Heart right ventricle (tissue), 16 donors: ENCODE measurements around the gene TTBK1. TPM values are rescaled to one million over a fixed set of nuclear protein-coding genes. Genes with fewer than 3 reads are reported as not detected.

Experiments used
- ATAC-seq, 8 donors: fragments of 200-7000 bp; cut with Tn5 transposase; one replicate each; pipeline ENCODE4 v1.9.1; 2020; ENCODE audit warnings: mild to moderate bottlenecking in 8 of 8, moderate library complexity in 8 of 8, moderate number of reproducible peaks in 1 of 8
- DNase-seq, 2 donors: peaks; one replicate each; pipeline ENCODE4 v3.0.0-alpha.2; 2020
- H3K27ac ChIP-seq, 10 donors: fragments of 200-600 bp; sonication (generic) in 2 of 10; one replicate each; pipeline versions ENCODE4 v1.5.0 to v1.8.0; 2020 to 2022; ENCODE audit warnings: mild to moderate bottlenecking in 3 of 10
- H3K27me3 ChIP-seq, 7 donors: fragments of 200-600 bp; one replicate each; pipeline ENCODE4 v1.8.0; 2021 to 2022; ENCODE audit warnings: mild to moderate bottlenecking in 2 of 7
- H3K36me3 ChIP-seq, 9 donors: fragments of 200-600 bp; sonication (generic) in 1 of 9; one replicate each; pipeline versions ENCODE4 v1.5.0 to v1.8.0; 2020 to 2022; ENCODE audit warnings: mild to moderate bottlenecking in 2 of 9
- H3K4me1 ChIP-seq, 9 donors: fragments of 200-600 bp; sonication (generic) in 1 of 9; one replicate each; pipeline versions ENCODE4 v1.5.0 to v1.8.0; 2020 to 2022; ENCODE audit warnings: mild to moderate bottlenecking in 4 of 9
- H3K4me3 ChIP-seq, 10 donors: fragments of 200-600 bp; sonication (generic) in 2 of 10; one replicate each; pipeline versions ENCODE4 v1.5.0 to v1.8.0; 2020 to 2022; ENCODE audit warnings: mild to moderate bottlenecking in 7 of 10, moderate library complexity in 2 of 10
- H3K9me3 ChIP-seq, 11 donors: fragments of 200-600 bp in 10 of 11; sonication (generic) in 2 of 11; one replicate each; pipeline versions ENCODE4 v1.5.0 to v1.8.0; 2013 to 2022; ENCODE audit warnings: mild to moderate bottlenecking in 2 of 11, control low read depth in 1 of 11, moderate library complexity in 1 of 11
- CTCF ChIP-seq, 9 donors: fragments of 200-600 bp; sonication (generic) in 2 of 9; IDR thresholded peaks; one replicate each; pipeline versions ENCODE4 v1.5.0 to v1.8.0; 2021 to 2022; ENCODE audit warnings: antibody characterized with exemption in 9 of 9, mild to moderate bottlenecking in 5 of 9, moderate library complexity in 1 of 9
- WGBS, 2 donors: extraction: QIAGEN DNeasy Blood & Tissue Kit; methylation state at CpG; one replicate each; pipeline ENCODE4 v1.1.7; 2013; ENCODE audit warnings: inconsistent platforms in 1 of 2; 5-methylcytosine and 5-hydroxymethylcytosine counted together
- intact Hi-C, 10 donors: fragments of 100-400 bp; cut with DNase I; formaldehyde crosslinking; loops; one replicate each; pipeline versions ENCODE4 v1.11.1 to v1.14.2; 2022
- polyA plus RNA-seq, 2 donors: library from polyadenylated mRNA; stranded (reverse); fragments of 200-250 nt; gene quantifications; one replicate each; pipeline ENCODE4 v1.2.3, GENCODE V29; 2013
- total RNA-seq, 10 donors: library from RNA; stranded (reverse); fragmentation: NEBNext Ultra II Directional in 3 of 10; extraction: Animal tissue kit (Norgen Biotek cat#: 25700) in 3 of 10; gene quantifications; one replicate each; pipeline versions ENCODE4 v1.2.1 to v1.2.4, GENCODE V29; 2021 to 2023
- donor health status: Arrhythmogenic right ventricular cardiomyopathy.
- donor health status: ischemic (EF 13 %, LVEDD 7.1; RV severe dilation, severe dysfunction).
- donor health status: healthy with polysubstance abuse.
- donor health status: DM: no; HTN: yes; CAD: no.
- donor health status: DM: no; HTN: no; CAD: no.
- donor health status: ischemic (EF 25% LVEDD 6.9; RV normal size, moderate dysfunction).
- donor health status: ischemic (EF 25% LVEDD 5.7; RV mildly dilated, moderate dysfunction).
- donor health status: healthy.
- donor health status: DM: yes; HTN: yes; CAD: no.
- donor health status: Ischemic cardiomyopathy.
- donor health status: ischemic (EF 35%, LVEDD 5.7; RV mildly dilated, moderate dysfunction).
- donor health status: nonischemic (EF 11% LVEDD 7.7; RV severe dilation, severe dysfunction).
- donor health status: DM: yes; HTN: yes; CAD: no.
- donor health status: PGD.
- donor health status: ischemic (EF 29% LVEDD 5.4; RV normal size, mild dysfunction).
- donor health status: nonischemic (EF 23%, LVEDD 6.1; RV moderate dilation, normal function).

TTBK1 gene
- total and polyA plus RNA-seq, 12 donors = 0.04 to 0.69 (median 0.29) TPM

GRCh38 chr6:43267619-43268354 lies 24.5 kb downstream of the TTBK1 start:
- H3K27ac ChIP-seq = peak overlapping the region in 9 of 10 donors; percentile 62 to 84 (median 73)
- DNase-seq (no peak), ATAC-seq (peak in 7 of 8 donors; percentile 2 to 50 (median 39))
- intact Hi-C loops = loop anchor here in 8 of 10 donors (2.0 to 10.0 kb wide), 7 partner anchors 61 to 247 kb away; partner anchors contain the start of genes LRRC73 (in 1 of the 8), POLR1C (in 1 of the 8) and YIPF3 (in 1 of the 8)
- no peaks in the 10 kb centered on the region for H3K9me3 ChIP-seq
- peaks cover 0 to 35% (median 9%) of the 10 kb centered on the region in 7 donors for H3K27me3 ChIP-seq
- 63 to 69% methylated on average over 7 of the region's 7 CpGs for WGBS, 2 donors
- peaks cover 6 to 37% (median 23%) of the 10 kb centered on the region in 9 donors for H3K4me1 ChIP-seq
- TF ChIP-seq CTCF (IDR thresholded peaks at IDR 0.05) = no peak
- H3K36me3 ChIP-seq = no peaks in the 10 kb centered on the region
- H3K4me3 ChIP-seq = no peak overlapping the region

GRCh38 chr6:43268355-43268700 lies 25.0 kb downstream of the TTBK1 start:
- 31 to 34% methylated on average over 3 of the region's 3 CpGs for WGBS, 2 donors
- intact Hi-C loops = loop anchor here in 7 of 10 donors (2.0 to 10.0 kb wide), 6 partner anchors 60 to 246 kb away; partner anchors contain the start of genes LRRC73 (in 1 of the 7), POLR1C (in 1 of the 7) and YIPF3 (in 1 of the 7)
- no peak for TF ChIP-seq CTCF (IDR thresholded peaks at IDR 0.05)
- Histone ChIP-seq H3K4me1 (peaks cover 6 to 37% (median 23%) of the 10 kb centered on the region in 9 donors), H3K27ac (peak overlapping the region in 9 of 10 donors; percentile 62 to 84 (median 73)), H3K27me3 (peaks cover 0 to 40% (median 9%) of the 10 kb centered on the region in 7 donors), H3K36me3 (no peaks in the 10 kb centered on the region), H3K4me3 (no peak overlapping the region), H3K9me3 (no peaks in the 10 kb centered on the region)
- ATAC-seq = peak; percentile 50 to 85 (median 74)
- peak; percentile 44 to 71 for DNase-seq

GRCh38 chr6:43268782-43269272 lies 25.5 kb downstream of the TTBK1 start:
- no peak for DNase-seq
- peak in 1 of 8 donors; percentile 1 for ATAC-seq
- Histone ChIP-seq H3K27me3 (peaks cover 0 to 45% (median 9%) of the 10 kb centered on the region in 7 donors), H3K4me3 (peak overlapping the region in 3 of 10 donors; percentile 29 to 46 (median 31)), H3K9me3 (no peaks in the 10 kb centered on the region), H3K4me1 (peaks cover 6 to 37% (median 23%) of the 10 kb centered on the region in 9 donors), H3K36me3 (no peaks in the 10 kb centered on the region), H3K27ac (peak overlapping the region in 9 of 10 donors; percentile 62 to 84 (median 73))
- 61 to 67% methylated on average over 10 of the region's 10 CpGs for WGBS, 2 donors
- no peak for TF ChIP-seq CTCF (IDR thresholded peaks at IDR 0.05)
- intact Hi-C loops = loop anchor here in 7 of 10 donors (2.0 to 10.0 kb wide), 6 partner anchors 60 to 246 kb away; partner anchors contain the start of genes LRRC73 (in 1 of the 7), POLR1C (in 1 of the 7) and YIPF3 (in 1 of the 7)
